CD4-positive, alpha-beta T cell treated with Interleukin-1 beta for 1 hour (primary cell): ENCODE results near the gene RPS2.

Experiments used
- DNase-seq, 2 donors: peaks; one replicate each; pipeline ENCODE4 v3.0.0-alpha.2; 2020 to 2022

The RPS2 gene

DNA sequence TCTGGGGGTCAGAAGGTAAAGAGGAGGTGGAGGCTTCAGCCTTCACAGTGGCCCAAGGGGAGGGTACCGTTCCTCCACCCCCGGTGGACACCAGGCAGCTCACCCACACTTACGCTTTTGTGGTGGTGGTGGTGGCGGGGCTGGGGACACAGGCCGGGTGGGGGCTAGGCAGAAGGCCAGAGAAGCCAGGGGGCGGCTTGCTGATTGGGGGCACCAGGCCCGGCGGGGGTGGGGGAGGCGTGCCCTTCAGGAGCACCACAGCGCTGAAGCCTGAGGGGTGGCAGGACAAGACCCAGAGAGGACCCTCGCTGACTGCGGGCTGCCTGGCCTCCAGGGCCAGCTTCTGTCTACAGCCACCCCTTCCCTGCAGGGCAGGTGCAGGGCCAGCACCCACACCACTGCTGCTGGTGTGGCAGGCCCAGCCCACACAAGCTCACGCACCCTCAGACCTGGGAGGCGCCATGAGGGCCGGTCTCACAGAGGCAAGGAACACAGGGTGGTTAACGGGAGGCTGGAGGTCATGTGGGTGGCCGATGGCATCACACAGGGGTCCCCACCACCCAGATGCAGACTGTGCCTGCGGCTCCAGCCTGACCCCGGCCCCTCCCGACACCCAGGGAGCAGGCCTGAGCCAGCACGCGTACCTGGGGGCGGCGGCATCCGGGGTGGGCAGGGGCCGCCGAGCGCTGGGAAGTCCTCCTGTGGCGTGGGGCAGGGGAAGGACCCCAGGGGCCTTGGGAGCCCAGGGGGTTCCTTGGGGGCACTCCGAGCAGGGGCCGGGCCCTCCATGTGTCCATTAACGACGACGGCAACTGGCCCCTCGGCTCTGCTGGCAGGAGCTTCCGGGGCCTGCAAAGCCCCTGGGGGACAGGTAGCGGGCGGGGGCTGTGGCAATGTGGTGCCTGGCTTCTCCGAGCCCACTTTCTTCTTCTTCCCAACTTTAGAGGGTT is 34.5 kb upstream of the RPS2 start:
- no peak for DNase-seq

DNA sequence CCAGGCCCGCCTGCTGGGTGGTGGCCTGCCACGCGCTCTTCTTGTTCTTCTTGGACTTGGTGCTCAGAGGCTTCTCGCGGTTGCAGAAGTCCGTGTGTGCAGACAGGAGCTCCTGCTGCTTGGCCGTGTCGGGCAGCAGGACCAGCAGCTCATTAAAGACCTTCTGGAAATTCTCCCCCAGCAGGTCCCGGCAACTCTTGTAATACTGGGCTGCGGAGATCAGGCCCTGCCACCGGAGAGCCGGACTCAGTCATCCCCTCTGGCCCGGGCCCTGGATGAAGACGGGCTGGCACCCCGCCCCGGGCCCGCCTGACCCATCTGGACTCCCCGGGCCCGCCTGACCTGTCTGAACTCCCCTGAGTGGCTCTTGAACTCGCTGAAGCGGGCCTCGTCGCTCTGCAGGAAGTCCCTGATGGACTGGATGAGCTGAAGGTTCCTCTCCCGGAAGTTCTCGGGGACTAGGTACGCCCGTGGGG is 33.8 kb upstream of the RPS2 start:
- DNase-seq = no peak

DNA sequence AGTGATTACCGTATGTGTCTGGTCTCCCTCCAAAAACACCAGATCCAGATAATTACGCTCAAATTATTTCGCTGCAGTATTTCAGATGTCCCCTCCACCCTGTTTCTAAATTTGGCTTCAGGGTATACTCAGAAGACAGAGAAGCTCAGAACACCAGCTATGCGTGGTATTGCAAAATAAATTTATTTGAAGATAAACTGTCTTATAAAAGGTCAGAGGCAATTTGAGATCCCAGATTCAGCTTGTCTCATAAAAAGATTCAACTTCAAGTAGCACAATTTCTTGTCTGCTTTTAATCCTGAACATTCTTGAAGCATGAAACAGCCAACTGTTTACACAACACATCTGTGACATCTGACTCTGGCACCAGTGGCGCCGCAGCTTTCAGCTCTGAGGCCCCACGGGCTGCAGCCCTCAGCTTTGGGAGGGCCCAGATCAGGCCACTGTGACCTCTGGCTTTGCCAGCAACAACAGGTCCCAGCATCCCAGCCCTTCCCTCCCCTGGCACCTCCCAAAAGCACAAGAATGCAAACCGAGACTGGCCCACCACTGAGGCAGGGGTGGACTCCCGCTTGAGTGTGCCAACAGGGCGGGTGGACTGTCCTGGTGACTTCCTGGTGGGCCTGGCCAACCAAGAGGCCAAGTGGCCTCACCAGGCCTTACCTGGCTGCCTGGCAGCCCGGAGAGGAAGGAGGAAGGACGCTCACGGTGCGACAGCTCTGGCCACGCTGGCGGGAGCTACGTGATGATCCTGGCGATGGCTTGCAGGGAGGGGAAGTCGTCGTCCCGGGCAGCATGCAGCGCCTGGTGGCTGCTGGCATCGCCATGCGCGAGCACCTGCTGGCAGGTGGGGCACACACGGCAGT is 33.1 kb upstream of the RPS2 start:
- no peak for DNase-seq

DNA sequence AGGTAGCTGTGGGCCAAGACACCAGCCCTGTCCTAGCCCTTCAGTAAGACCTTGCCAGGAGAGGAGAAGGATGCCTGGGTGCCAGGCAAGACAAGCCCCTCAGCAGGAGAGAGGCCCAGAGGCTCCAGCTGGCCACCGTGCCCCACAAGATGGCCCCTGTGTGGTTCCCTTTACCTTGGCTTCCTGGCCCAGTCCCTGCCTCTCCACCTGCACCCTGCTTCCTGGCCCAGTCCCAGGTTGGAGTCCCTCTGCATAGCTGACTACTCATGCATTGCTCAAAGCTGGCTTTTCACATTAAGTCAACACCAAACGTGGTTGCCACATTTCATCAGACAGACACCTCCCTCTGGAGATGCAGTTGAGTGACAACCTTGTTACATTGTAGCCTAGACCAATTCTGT is 29.1 kb upstream of the RPS2 start:
- no peak for DNase-seq

DNA sequence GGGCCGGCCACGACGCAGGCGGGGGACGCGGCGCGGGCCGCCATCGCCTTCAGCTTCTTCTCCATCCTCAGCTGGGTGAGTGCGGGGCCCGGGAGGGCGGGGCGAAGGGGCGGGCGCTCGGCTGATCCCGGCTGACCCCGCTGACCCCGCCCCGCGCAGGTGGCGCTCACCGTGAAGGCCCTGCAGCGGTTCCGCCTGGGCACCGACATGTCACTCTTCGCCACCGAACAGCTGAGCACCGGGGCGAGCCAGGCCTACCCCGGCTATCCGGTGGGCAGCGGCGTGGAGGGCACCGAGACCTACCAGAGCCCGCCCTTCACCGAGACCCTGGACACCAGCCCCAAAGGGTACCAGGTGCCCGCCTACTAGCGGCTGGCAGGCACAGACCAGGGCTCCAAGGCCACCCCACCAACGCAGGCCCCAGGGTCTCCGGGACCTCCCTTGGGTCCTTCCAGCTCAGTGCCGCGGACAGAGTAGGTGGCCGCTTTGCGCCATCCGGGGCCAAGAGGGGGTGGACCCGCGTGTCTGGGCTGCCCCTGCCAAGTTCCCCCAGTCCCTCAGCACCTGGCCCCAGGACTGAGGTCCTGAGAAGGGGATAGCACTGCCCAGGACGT is 28.2 kb upstream of the RPS2 start:
- no peak for DNase-seq

DNA sequence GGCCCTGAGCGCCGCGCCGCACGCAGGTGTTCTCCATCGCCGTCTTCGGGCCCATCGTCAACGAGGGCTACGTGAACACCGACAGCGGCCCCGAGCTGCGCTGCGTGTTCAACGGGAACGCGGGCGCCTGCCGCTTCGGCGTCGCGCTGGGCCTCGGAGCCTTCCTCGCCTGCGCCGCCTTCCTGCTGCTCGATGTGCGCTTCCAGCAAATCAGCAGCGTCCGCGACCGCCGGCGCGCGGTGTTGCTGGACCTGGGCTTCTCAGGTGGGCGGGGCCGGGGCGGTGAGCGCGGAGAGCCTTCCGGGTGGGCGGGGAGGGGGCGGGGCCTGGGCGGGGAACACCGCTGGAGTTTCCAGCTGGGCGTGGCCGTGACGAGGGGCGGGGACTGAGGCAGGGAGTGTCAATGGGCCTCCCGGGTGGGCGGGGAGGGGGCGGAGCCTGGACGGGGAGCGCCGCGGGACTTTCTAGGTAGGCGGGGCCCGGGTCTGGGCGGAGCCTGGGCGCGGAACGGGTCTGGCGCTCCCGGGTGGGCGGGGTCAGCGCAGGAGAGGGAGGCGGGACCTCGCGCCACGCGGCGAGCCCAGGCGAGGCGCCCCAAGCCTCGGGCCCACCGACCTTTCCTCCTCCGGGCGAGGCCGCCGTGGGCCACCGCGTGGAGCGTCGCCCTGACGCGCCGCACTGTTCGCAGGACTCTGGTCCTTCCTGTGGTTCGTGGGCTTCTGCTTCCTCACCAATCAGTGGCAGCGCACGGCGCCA is 27.5 kb upstream of the RPS2 start:
- DNase-seq = peak; percentile 97 to 98

DNA sequence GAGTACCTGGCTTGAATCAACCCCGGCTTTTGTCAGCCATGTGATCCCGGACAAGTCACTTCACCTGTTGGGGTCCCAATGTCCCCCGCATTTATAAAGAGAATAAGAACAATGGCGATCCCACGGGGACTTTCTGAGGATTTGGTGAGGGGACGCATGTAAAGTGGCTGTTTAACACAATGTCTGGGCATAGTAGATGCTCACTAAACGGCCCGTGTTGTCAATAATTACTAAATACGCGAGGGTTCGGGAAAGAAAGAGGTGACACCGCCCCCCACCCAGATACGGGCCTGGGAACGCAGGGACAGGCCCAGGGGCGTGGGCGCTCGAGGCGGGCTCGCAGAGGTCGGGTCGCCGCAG is 26.9 kb upstream of the RPS2 start:
- no peak for DNase-seq

DNA sequence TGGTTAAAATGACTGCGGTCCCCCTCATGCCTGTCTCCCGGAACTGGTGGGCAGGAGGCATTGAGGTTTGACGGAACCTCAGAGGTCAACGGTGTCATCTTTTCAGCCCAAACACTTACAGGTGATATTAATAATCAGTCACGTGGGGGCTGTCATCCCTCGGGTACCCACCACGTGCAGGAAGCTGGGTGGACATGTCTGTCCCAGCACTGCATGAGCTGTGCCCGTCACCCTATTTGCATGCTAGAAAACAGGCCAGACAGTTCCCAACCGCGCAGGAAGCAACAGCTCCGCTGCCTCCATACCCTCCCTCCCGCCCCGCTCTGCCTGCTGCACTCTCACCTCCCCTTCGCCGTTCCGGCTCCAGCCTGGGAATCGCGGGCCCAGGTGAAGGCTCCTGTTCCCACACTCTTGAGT is 26.5 kb upstream of the RPS2 start:
- DNase-seq = peak; percentile 70 to 81

DNA sequence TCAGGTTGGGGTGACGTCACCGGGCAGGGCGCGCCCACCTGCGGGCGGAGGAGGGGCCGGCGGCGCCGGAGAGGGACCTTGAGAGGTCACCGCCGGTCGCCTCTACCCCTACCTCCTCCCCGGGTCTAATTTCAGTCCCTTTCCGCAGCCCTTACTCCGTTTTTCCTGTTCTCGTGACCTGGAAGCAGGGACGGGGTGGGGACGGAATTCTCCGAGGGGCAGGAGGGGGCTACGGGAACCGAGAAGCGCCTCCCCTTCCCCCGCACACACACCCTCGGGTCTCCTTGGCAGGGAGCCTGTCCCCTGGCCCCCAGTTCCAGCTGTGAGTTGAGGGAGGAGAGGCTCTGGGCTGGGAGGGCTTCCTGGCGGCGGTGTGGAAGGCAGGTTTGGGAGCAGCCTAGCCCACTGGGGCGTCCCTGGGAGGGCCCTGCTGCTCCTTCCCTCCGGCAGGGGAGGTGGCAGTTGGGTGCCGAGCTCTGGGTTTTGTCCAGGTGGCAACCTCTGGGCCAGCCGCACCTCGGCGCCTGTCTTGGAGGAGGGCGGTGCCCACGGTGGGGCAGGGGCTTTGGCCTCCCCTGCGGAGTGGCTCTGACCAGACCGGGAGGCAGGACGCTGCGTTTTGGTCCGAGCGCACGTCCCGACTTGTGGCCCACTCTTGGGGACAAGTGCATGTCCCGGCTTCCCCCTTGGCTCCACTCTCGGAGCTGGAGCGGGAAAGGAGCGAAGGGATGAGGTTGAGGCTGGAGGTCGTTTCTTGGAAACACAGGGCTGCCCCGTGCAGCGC is 25.9 kb upstream of the RPS2 start:
- peak; percentile 64 to 72 for DNase-seq

DNA sequence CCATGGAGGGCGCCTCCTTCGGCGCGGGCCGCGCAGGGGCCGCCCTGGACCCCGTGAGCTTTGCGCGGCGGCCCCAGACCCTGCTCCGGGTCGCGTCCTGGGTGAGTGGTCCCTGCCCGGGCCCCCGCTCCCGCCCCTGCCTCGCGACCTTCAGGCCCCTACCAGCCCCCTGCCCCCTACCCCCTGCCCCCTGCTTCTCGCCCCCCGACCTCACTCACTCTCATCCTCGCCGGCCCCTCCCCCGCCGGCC is 25.4 kb upstream of the RPS2 start:
- DNase-seq = no peak

DNA sequence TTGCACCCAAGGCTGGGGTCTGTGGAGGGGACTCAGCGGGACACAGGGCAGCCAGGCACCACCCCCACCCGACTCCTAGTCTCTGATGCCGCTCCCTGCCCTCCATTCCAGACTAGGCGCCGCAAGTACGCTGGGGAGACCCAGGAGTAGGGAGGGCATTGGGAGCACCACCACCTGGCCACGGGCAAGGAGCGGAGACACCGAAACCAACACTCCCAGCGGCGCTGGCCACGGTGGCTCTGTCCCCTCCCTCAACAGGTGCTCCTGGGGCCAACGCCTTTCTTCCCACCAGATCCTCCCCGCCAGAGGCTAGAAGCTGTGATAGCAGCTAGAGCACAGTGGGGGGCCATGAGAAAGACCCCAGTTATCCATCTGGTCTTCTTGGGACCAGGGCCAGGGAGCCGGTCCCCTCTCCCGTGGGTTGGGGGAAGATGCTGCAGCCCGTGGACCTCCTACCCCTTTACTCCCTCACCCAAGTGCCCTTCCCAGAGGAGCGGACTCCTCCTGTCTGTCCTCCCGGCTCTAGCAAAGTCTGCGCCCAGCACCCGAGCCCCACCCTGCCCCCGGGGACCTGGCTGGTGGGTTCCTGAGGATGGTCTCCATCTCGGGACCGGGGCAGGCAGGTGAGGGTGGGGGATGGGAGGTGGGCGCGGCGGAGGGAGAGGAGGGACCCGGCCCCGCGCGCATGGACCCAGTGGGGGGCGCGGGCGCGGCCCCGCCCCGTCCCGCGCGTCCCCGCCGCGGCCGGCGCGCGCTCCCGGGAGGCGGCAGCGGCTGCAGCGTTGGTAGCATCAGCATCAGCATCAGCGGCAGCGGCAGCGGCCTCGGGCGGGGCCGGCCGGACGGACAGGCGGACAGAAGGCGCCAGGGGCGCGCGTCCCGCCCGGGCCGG is 24.8 kb upstream of the RPS2 start, which contains the start of gene SYNGR3:
Gene SYNGR3, plus strand, starts transcription at position 762 of the 892 bp plus-strand sequence. CDS start 133 bp downstream, outside the sequence.
- DNase-seq = no peak

DNA sequence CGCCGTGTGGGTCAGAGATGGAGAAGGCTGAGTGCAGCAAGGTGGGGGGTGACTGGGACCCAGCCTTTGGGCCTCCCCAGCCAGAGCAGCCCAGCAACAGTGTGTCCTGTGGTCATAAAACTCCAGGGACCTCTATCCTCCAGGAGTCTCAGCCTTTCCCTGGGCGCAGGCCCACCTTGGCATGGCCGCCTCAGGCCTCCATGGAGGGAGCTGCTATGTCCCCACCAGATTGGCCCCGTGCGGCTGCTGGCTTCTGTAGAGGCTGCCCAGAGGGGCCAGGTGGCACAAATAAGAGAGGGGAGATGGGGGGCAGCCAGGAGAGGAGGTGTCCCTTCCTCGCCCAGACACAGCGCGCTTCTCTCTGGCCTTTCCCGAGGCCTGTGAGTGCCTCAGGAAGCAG is 22.6 kb upstream of the RPS2 start:
- no peak for DNase-seq

DNA sequence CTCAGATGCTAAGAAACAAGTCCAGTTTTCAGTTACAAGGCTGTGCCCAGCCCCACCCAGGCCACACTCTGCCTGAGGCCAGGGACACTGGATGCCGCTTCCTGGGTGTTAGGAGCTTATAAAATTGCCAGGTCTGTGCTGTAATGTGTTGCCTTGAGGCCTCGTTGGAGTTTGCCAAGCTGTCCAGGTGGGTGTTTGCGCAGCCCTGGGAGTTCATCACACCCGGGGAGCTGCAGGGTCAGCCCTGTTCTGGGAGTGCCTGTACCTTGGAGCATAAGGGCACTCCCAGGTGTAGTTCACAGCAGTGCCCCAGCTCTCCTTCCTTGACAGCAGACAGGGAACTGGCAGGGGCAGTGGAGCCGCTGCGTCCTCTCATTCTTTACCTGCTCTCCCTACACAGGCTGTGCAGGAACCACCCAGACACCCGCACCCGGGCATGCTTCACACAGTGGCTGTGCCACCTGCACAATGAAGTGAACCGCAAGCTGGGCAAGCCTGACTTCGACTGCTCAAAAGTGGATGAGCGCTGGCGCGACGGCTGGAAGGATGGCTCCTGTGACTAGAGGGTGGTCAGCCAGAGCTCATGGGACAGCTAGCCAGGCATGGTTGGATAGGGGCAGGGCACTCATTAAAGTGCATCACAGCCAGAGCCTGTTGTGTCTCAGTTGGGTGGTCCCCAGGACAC is 21.0 kb upstream of the RPS2 start:
- no peak for DNase-seq

DNA sequence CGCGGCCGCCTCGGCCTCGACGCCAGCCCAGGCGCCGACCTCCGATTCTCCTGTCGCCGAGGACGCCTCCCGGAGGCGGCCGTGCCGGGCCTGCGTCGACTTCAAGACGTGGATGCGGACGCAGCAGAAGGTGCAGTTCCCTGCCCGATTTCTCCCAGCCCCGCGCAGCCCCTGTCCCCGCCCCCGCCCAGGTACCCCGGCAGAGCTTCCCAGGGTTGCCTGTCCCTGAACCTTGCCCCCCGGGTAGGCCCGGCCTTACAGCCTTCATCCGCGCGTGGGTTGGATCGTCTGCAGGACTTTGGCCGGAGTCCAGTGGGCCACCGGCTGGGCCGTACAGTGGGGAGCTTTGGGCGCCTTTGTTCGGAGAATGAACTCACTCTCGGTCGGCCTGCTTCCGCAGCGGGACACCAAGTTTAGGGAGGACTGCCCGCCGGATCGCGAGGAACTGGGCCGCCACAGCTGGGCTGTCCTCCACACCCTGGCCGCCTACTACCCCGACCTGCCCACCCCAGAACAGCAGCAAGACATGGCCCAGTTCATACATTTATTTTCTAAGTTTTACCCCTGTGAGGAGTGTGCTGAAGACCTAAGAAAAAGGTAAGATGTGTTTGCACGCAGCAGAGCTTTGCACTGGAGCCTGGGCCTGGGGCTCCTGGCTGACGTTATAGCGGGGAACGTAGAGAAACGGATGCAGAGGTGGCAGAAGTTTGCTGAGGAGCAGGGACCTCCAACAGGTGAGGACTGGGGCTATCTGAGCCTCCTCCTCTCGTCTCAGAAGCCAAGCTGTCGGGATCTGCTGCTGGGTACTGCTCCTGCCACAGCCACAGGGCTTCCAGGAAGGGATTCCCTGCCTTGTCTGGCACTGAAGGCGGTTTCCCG is 20.0 kb upstream of the RPS2 start:
- no peak for DNase-seq

DNA sequence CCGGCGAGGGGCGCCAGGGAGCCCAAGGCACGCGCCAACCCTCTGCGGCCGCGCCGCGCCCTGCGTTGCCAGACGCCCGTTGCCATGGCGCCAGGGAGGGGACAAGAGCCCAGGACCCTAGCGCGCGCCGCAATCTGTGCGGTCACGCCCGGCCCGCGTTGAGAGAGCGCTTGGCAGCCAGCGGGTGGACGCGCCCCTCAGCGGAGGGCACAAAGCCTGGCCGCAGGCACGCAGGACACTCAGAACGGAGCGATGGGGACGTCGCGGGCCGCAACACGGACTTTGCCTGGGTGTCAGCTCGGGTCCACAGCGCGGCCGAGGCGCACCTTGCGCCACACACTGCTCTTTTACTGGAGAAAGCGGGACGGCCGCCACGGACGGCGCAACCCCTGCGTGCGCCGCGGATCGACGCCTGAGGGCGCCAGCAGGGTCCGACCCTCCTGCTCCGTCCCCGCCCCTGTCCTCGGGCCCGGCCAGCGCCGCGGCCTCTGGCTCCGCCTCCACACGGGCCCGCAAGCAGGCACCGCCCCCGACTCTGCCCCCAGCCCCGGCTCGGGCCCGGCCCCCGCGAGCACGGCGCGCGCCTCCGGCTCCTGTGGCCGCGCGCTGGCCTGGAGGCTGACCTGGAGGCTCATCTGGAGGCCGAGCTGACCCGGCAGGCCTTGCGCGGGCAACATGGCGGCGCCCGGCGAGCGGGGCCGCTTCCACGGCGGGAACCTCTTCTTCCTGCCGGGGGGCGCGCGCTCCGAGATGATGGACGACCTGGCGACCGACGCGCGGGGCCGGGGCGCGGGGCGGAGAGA is 19.1 kb upstream of the RPS2 start, which contains the start of gene GFER:
Gene GFER, plus strand, starts transcription at position 650 of the 803 bp plus-strand sequence. Its CDS starts 26 bp downstream, at position 676.
- DNase-seq = peak; percentile 80 to 86

DNA sequence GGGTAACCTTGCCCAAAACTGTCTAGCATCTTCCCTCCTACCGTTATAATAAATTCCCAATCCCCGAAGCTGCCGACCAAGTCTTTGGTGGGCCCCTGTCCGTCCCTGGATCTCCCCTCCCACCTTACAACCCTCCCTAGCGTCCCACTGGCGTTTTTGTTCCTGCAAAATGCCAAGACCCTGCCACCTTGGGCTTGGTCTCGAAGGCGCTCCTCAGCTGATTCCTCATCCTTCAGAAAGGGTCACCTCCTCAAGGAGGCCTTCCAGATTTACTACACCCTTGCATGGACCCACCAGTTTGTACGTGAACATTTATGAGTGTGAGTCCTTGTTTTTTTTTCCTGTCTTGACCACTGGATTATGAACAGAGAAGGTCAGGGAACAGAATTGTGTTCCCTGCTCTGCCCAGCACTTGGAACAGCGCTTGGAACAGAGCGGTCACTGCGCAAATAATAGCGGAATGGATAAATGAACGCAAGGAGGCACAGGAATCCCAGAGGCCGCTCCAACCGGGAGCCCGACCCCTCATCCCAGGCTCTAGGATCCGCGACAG is 18.4 kb upstream of the RPS2 start:
- no peak for DNase-seq

DNA sequence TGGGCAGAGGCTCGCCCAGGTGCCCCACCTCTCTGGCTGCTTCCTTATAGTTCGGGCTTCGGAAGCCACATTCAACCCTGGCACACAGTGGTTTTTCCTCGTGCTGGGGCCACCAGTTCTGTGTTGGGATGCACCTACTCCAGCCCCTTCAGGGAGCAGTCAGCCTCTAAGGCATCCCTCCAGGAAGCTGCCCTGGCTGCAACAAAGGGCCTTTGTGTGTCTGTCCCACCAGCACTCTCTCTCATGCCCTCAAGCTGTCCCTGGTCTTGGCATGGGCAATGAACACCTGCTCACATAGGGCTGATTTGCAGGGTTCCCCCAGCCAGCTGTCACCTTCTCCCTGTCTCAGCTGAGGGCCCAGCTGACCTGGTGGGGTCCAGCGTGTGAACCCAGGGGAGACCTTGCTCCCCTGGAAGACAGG is 17.4 kb upstream of the RPS2 start:
- no peak for DNase-seq

DNA sequence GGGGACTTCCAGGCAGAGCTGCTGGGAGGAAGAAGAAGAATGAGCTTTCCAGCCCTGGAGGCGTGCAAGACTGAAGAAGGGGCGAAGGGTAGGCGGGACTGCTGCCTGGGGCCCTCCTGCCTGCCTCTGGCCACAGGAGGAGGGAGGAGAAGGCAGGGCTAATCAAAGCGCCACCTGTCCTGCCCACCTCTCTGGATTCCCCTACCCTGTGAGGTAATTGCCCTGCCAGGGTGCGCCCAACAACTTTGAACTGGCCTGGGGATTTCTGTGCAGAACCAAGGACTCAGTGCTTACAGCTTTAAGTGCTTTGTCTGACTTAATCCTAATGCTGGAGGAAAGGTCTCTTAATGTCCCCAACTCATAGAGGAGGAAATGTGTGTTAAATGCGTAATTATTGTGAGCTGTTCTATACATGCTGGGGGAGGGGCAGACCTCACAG is 16.8 kb upstream of the RPS2 start, which contains the start of gene NOXO1:
Gene NOXO1, minus strand, starts transcription at position 72 of the 439 bp plus-strand sequence. CDS start 290 bp downstream, outside the sequence.
- DNase-seq = no peak
